Subcutaneous adipose tissue (tissue), 4 donors: ENCODE data around the gene FOXP1. TPM values are rescaled to one million over a fixed set of nuclear protein-coding genes. Genes with fewer than 3 reads are reported as not detected.

Experiments used
- CTCF ChIP-seq: fragments of 450-650 bp; IDR thresholded peaks from one replicate; pipeline ENCODE4 v1.5.1; 2016; ENCODE audit warnings: low read depth, mild to moderate bottlenecking, control low read depth, antibody characterized with exemption, moderate library complexity
- total RNA-seq, 4 donors: library from RNA; depleted of rRNA; stranded (reverse); fragments of >200 nt; gene quantifications; one replicate each; pipeline ENCODE4 v1.1.0, GENCODE V29; 2016

Gene FOXP1
- total RNA-seq, 4 donors from 2014 or later: 70.5 to 96.7 (median 88.0) TPM

- no peak for TF ChIP-seq CTCF
Observed at GRCh38 chr3:71578054-71578751, 5.3 kb downstream of the FOXP1 start.

GRCh38 chr3:71577011-71577410, 6.5 kb downstream of the FOXP1 start:
- TF ChIP-seq CTCF: no peak

- TF ChIP-seq CTCF: no peak
Observed at GRCh38 chr3:71575433-71575832, 8.1 kb downstream of the FOXP1 start.

GRCh38 chr3:71573181-71573580, 10.3 kb downstream of the FOXP1 start:
- no peak for TF ChIP-seq CTCF

GRCh38 chr3:71570546-71570945, 13.0 kb downstream of the FOXP1 start:
- TF ChIP-seq CTCF: no peak

GRCh38 chr3:71568207-71568606, 15.3 kb downstream of the FOXP1 start:
- TF ChIP-seq CTCF: no peak

- TF ChIP-seq CTCF: no peak
Observed at GRCh38 chr3:71566776-71567175, 16.8 kb downstream of the FOXP1 start.
